AG04450 (cell line): ENCODE data around the gene DNAH8. TPM values are rescaled to one million over a fixed set of nuclear protein-coding genes. Genes with fewer than 3 reads are reported as not detected.

Experiments
- CTCF ChIA-PET: fragments of 300-600, 350-600 bp; formaldehyde crosslinking; extraction: SDS; loops from one replicate; lab custom pipeline; 2022; ENCODE audit warnings: antibody characterized with exemption, inconsistent platforms; lab: Charles Lee
- POLR2A ChIA-PET: fragments of 350-600 bp; formaldehyde crosslinking; extraction: SDS; loops from one replicate; lab custom pipeline; 2021; ENCODE audit warnings: antibody characterized with exemption, inconsistent platforms; lab: Yijun Ruan, JAX
- DNase-seq: peaks from one replicate; pipeline ENCODE4 v3.0.0-alpha.2; 2011; ENCODE audit warnings: low read depth, low spot score
- H3K27ac ChIP-seq: one replicate; pipeline ENCODE4 v1.5.1; 2012; ENCODE audit warnings: low read depth, low read length, control low read depth
- H3K27me3 ChIP-seq: one replicate; pipeline ENCODE4 v1.6.0; 2012; ENCODE audit warnings: low read length; ENCODE audit not compliant: control insufficient read depth, insufficient read depth
- H3K4me3 ChIP-seq: 2 replicates; pipeline ENCODE4 v1.5.1; 2011; ENCODE audit warnings: mild to moderate bottlenecking, low read depth, low read length, control low read depth
- H3K9me3 ChIP-seq: 2 replicates; pipeline ENCODE4 v1.5.1; 2012; ENCODE audit warnings: low read length; ENCODE audit not compliant: control insufficient read depth, insufficient read depth
- polyA plus RNA-seq: library from polyadenylated mRNA; depleted of rRNA; stranded (reverse); fragments of >200 nt; gene quantifications from 2 replicates; pipeline ENCODE4 v1.2.3, GENCODE V29; 2011
- TF ChIP-seq, protein P1 (sequence below): IDR thresholded peaks from 2 replicates; pipeline ENCODE4 v1.5.1; 2011; ENCODE audit warnings: low read depth, low read length, control low read depth, inconsistent platforms

DNAH8 gene
- polyA plus RNA-seq, 1 experiment = not detected

DNA sequence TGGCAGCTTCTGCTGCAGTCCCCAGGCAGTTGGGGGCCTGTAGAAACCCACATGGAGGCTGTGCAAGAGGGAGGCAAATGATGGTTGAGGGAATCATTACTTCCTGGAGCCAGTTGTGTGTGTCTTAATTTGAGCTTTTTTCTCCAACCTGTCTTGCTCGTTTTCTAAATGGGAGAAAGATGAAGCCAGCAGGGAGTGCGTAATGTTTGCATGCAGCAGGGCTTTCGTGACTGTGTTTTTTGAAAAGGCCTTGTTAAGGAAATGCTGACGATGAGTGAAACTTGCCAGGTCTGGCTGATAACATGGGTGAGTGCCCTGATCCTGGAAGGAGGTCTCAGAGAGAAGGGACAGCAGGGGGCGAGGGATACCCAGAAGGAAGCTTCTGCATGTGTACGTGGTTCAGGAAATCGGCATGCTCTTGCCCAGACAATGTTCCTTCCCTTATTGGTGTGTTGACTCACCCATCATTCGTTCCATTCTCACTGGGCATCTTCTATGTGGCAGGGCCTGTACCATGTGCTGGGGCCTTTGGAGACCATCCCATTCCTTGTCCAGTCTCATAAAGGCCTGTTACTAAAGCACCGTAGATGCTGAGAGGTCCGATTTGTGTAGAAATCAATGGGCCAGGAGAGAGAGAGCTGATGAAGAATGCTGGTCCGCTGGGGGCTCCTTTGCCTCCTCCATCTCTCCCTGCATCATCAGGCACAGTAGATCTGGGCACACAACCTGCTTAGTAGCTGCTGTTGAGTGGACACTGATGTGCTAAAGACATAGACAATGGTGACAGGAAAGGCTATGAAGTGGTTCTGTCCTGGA is 360.9 kb downstream of the DNAH8 start:
- ChIA-PET CTCF (interaction anchor here (1.8 kb wide), 1 partner anchor 27 kb away, joined by 5 read pairs; no protein-coding TSS in a partner anchor), POLR2A (no interaction called here)
- Histone ChIP-seq H3K4me3 (no peak overlapping the region), H3K27me3 (no peaks in the 10 kb centered on the region), H3K9me3 (no peaks in the 10 kb centered on the region), H3K27ac (no peak overlapping the region)
- TF ChIP-seq, protein P1, sequence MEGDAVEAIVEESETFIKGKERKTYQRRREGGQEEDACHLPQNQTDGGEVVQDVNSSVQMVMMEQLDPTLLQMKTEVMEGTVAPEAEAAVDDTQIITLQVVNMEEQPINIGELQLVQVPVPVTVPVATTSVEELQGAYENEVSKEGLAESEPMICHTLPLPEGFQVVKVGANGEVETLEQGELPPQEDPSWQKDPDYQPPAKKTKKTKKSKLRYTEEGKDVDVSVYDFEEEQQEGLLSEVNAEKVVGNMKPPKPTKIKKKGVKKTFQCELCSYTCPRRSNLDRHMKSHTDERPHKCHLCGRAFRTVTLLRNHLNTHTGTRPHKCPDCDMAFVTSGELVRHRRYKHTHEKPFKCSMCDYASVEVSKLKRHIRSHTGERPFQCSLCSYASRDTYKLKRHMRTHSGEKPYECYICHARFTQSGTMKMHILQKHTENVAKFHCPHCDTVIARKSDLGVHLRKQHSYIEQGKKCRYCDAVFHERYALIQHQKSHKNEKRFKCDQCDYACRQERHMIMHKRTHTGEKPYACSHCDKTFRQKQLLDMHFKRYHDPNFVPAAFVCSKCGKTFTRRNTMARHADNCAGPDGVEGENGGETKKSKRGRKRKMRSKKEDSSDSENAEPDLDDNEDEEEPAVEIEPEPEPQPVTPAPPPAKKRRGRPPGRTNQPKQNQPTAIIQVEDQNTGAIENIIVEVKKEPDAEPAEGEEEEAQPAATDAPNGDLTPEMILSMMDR = no peak
- DNase-seq = no peak

DNA sequence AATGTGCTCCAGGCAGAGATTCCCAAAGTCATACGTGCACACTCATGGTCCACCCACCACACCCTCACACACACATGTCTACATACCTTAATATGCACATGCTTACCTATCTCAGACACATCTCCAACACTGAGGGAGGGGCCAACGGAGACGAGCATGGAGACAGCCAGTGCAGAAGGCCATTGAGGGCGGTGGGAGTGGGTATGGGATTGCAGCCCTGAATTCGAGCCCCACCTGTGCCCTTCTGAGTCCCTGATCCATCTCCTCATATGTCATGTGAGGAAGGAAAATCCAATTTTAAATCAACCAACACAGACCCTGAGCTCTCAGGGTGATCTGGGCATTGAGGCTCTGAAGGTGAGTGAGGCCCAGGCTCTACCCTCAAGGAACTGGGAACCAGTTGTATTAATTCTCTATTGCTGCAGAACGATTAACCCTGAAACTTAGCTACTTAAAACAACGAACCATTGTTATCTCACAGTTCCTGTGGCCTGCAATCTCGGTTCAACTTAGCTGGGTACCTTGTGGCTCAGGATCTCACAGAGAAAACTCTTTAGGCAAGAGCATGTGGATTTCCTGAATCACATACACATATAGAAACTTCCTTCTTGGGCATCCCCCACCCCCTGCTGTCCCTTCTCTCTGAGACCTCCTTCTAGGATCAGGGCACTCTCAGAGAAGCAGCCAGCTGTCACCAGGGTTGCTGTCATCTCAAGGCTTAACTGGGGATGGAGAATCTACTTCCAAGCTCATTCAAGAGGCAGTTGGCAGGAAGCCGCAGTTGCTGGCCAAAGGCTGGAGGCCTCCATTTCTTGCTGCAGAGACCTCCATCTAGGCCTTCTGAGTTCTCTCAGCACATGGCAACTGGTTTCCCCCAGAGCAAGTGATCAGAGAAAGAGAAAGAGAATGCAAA is 361.8 kb downstream of the DNAH8 start:
- TF ChIP-seq, protein P1 = no peak
- Histone ChIP-seq H3K27me3 (no peaks in the 10 kb centered on the region), H3K4me3 (no peak overlapping the region), H3K9me3 (no peaks in the 10 kb centered on the region), H3K27ac (no peak overlapping the region)
- DNase-seq = no peak
- ChIA-PET POLR2A (no interaction called here), CTCF (interaction anchor here (1.8 kb wide), 1 partner anchor 26 kb away, joined by 5 read pairs; no protein-coding TSS in a partner anchor)

DNA sequence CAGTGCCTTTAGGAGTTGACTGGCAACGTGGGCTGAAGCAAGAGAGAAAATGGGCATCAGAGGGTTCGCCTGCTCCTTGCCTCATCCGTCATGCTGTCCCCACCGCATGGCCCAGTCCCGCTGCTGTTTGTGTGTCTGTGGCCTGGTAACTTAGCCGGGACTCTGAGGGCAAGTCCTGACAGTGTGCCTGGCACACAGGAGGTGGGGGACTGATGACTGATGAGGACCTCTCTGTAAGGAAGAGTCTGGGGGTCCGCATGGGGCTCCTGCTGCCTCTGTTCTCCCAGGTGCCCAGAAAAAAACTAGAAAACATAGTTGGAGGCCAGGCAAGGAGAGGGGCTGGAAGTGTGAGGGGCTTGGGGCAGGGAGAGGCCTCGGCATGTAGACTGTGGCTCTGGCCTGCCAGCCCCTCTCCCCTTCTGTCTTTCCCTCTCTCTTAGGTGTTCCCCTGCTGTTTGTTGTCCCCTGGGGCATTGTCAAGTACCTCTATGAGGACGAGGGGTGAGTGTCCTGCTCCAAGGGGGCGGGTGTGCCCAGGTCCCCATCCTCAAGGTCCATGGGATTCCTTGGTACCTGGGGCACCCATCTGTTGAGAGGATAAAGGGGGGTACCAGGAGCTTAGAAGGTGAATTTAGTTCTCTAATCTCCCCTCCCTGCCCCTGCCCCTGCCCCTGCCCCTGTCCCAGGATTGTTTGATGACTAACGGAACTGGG is 362.9 kb downstream of the DNAH8 start:
- Histone ChIP-seq H3K27me3 (no peaks in the 10 kb centered on the region), H3K4me3 (no peak overlapping the region), H3K27ac (no peak overlapping the region), H3K9me3 (no peaks in the 10 kb centered on the region)
- DNase-seq = no peak
- ChIA-PET CTCF (no interaction called here), POLR2A (no interaction called here)
- TF ChIP-seq, protein P1 = no peak

DNA sequence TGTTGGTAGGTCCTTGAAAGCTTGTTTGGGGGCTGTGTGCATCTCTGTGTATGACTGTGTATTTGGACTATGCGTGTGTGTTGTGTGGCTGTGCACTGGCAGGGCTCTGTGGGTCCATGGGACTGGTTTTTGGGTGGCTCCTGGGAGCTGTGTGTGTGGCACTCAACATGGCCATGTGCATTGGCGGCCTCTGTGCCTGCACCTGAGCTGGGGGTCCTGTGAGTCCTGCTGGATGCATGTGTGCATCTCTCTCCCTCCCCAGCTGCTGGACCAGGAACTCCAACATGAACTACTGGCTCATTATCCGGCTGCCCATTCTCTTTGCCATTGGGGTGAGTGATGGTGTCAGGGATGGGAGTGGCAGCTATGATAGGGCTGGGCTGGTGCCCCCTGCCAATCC is 363.6 kb downstream of the DNAH8 start:
- no peaks in the 10 kb centered on the region for H3K9me3 ChIP-seq
- CTCF ChIA-PET = no interaction called here
- POLR2A ChIA-PET = no interaction called here
- TF ChIP-seq, protein P1 = no peak
- no peaks in the 10 kb centered on the region for H3K27me3 ChIP-seq
- DNase-seq = no peak
- H3K4me3 ChIP-seq = no peak overlapping the region
- H3K27ac ChIP-seq = no peak overlapping the region
